ENCODE measurements around the gene IL1RAP.

GRCh38 chr3:190531406-190531805 is 17.5 kb downstream of the IL1RAP start:
- TF ChIP-seq POLR2A (IDR thresholded peaks at IDR 0.05) (no peak), CTCF (IDR thresholded peaks at IDR 0.05 in 8 of 11, conservative IDR thresholded peaks at IDR 0.05 in 3 of 11) (no peak)

Measured in spleen (tissue), 7 donors.